Caco-2 (cell line): ENCODE data around the gene PVR. TPM values are rescaled to one million over a fixed set of nuclear protein-coding genes. Genes with fewer than 3 reads are reported as not detected.
"Not testable (repeated sequence)": the region's sequence is repeated elsewhere in the genome, so short reads cannot be mapped to it uniquely, and the experiment has no call there.

ENCODE experiments used
- BruUV-seq: library from RNA; stranded (reverse); fragments of 400-500 nt; replicated peaks from 2 replicates; lab custom pipeline; 2021; lab: Mats Ljungman, UMichigan
- CTCF ChIA-PET: fragments of 300-600 bp; sonication (Branson Sonifier 250); formaldehyde crosslinking; loops from one replicate; lab custom pipeline; 2022; ENCODE audit warnings: antibody characterized with exemption; lab: Charles Lee
- POLR2A ChIA-PET: fragments of 300-600 bp; sonication (Branson Sonifier 250); formaldehyde crosslinking; loops from one replicate; lab custom pipeline; 2022; ENCODE audit warnings: antibody characterized with exemption; lab: Charles Lee
- DNase-seq, 2 experiments: peaks; one replicate each; pipeline versions ENCODE4 v3.0.0 to v3.0.0-alpha.2; 2020 to 2022
- H3K27me3 ChIP-seq: replicated peaks from 2 replicates; pipeline ENCODE4 v1.6.0; 2011; ENCODE audit warnings: low read length; ENCODE audit not compliant: control insufficient read depth, insufficient read depth
- H3K36me3 ChIP-seq: 2 replicates; pipeline ENCODE4 v1.5.1; 2011; ENCODE audit warnings: low read length; ENCODE audit not compliant: control insufficient read depth, insufficient read depth
- H3K4me1 ChIP-seq: fragments of 250-450 bp; sonication (Bioruptor Pico); 2 replicates; pipeline ENCODE4 v1.5.1; 2020; ENCODE audit warnings: mild to moderate bottlenecking
- H3K4me3 ChIP-seq: 2 replicates; pipeline ENCODE4 v1.5.1; 2011; ENCODE audit warnings: low read depth, mild to moderate bottlenecking, control low read depth, low read length
- H3K9me3 ChIP-seq: fragments of 250-450 bp; sonication (Bioruptor Pico); 2 replicates; pipeline ENCODE4 v1.5.1; 2020; ENCODE audit warnings: mild to moderate bottlenecking, moderate library complexity
- H3K27ac Mint-ChIP-seq: one replicate; pipeline ENCODE4 v1.8.0; 2022; ENCODE audit warnings: mixed read lengths; ENCODE audit not compliant: unreplicated experiment
- H3K27me3 Mint-ChIP-seq: one replicate; pipeline ENCODE4 v1.8.0; 2022; ENCODE audit warnings: mixed read lengths; ENCODE audit not compliant: insufficient read depth, unreplicated experiment
- H3K36me3 Mint-ChIP-seq: one replicate; pipeline ENCODE4 v1.8.0; 2022; ENCODE audit warnings: mild to moderate bottlenecking, mixed read lengths; ENCODE audit not compliant: insufficient read depth, unreplicated experiment
- H3K4me1 Mint-ChIP-seq: one replicate; pipeline ENCODE4 v1.8.0; 2022; ENCODE audit warnings: low read depth, mixed read lengths; ENCODE audit not compliant: unreplicated experiment
- H3K4me3 Mint-ChIP-seq: one replicate; pipeline ENCODE4 v1.8.0; 2022; ENCODE audit warnings: mild to moderate bottlenecking, moderate library complexity, mixed read lengths; ENCODE audit not compliant: unreplicated experiment
- H3K9me3 Mint-ChIP-seq: one replicate; pipeline ENCODE4 v1.8.0; 2022; ENCODE audit warnings: mixed read lengths; ENCODE audit not compliant: unreplicated experiment
- CTCF ChIP-seq, 2 experiments: fragments of 200-600 bp in 1 of 2; IDR thresholded peaks; 1 replicate in 1 of 2; 2 replicates in 1 of 2; pipeline versions ENCODE4 v1.5.1 to v1.8.0; 2011 to 2022; ENCODE audit warnings: antibody characterized with exemption in 1 of 2, control low read depth in 1 of 2, inconsistent platforms in 1 of 2, low read depth in 1 of 2, low read length in 1 of 2, mild to moderate bottlenecking in 1 of 2, moderate library complexity in 1 of 2; ENCODE audit not compliant: insufficient read depth in 1 of 2, severe bottlenecking in 1 of 2, unreplicated experiment in 1 of 2
- intact Hi-C: fragments of 100-400 bp; cut with micrococcal nuclease; formaldehyde crosslinking; loops from one replicate; pipeline ENCODE4 v1.10.0; 2022; ENCODE audit not compliant: unreplicated experiment
- total RNA-seq: library from RNA; stranded (reverse); gene quantifications from 2 replicates; pipeline ENCODE4 v1.2.3, GENCODE V29; 2022

PVR gene
- total RNA-seq, 1 experiment from 2014 or later: 86.5 TPM

DNA sequence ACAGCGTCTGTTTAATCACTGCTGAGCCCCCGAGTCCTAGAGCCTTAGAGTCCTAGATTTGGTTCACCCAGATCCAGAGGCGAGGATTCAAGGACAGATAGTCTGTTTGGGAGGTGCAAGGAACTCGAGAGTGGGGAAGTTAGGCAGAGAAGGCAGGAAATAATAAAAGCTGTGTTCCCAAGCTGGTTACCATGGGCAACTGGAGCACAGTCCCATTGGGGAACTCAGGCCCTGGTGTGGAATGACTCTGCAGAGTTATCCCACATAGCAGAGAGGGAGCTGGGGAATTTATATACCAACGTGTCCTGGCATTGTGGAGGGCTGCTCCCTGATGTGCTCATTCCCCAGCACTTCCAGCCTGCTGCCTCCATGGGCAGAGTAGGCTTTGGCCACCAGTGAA is 20.6 kb upstream of the PVR start:
- Histone ChIP-seq H3K27me3 (no peaks in the 10 kb centered on the region), H3K4me3 (no peak overlapping the region), H3K4me1 (peaks cover 21% of the 10 kb centered on the region), H3K9me3 (no peaks in the 10 kb centered on the region), H3K36me3 (peaks cover 3% of the 10 kb centered on the region)
- BruUV-seq: no TSS peak
- H3K36me3 Mint-ChIP-seq: peaks cover 5% of the 10 kb centered on the region
- no peak for DNase-seq
- TF ChIP-seq CTCF (IDR thresholded peaks at IDR 0.05; ENCODE audit: insufficient read depth in 1 of 2, low read depth in 1 of 2, low read length in 1 of 2, severe bottlenecking in 1 of 2, unreplicated experiment in 1 of 2): no peak
- no peaks in the 10 kb centered on the region for H3K27me3 Mint-ChIP-seq
- ChIA-PET CTCF (interaction anchor here (0.6 kb wide), 1 partner anchor 71 kb away, joined by 5 read pairs; no protein-coding TSS in a partner anchor), POLR2A (no interaction called here)
- intact Hi-C loops: no loop called here
- H3K4me3 Mint-ChIP-seq: no peak overlapping the region
- H3K27ac Mint-ChIP-seq: no peak overlapping the region
- H3K9me3 Mint-ChIP-seq: no peaks in the 10 kb centered on the region
- peaks cover 16% of the 10 kb centered on the region for H3K4me1 Mint-ChIP-seq

DNA sequence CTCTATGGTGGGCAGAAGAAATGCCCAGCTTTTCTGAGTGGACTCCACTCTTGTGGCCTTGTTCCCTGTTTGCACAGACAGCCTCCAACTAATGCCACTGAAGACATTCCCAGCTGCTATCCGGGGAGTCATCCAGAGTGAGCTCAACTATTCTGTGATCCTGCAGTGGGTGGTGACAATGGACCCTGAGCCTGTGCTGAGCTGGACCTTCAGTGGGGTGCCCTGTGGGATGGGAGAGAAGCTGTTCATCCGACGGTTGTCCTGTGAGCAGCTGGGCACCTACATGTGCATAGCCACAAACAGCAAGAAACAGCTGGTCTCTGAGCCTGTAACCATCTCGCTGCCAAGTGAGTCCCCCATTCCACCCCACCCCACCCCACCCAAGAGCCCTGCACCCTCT is 20.1 kb upstream of the PVR start:
- no peaks in the 10 kb centered on the region for H3K27me3 ChIP-seq
- no peaks in the 10 kb centered on the region for H3K9me3 ChIP-seq
- H3K4me3 ChIP-seq: no peak overlapping the region
- Mint-ChIP-seq H3K4me3 (no peak overlapping the region), H3K27ac (no peak overlapping the region), H3K4me1 (peaks cover 16% of the 10 kb centered on the region), H3K27me3 (no peaks in the 10 kb centered on the region), H3K9me3 (no peaks in the 10 kb centered on the region), H3K36me3 (peaks cover 5% of the 10 kb centered on the region)
- intact Hi-C loops: no loop called here
- no TSS peak for BruUV-seq
- DNase-seq: no peak
- H3K36me3 ChIP-seq: peaks cover 3% of the 10 kb centered on the region
- POLR2A ChIA-PET: interaction anchor here (0.5 kb wide), 1 partner anchor 8 kb away, joined by 5 read pairs; no protein-coding TSS in a partner anchor
- H3K4me1 ChIP-seq: peaks cover 21% of the 10 kb centered on the region
- CTCF ChIA-PET: interaction anchor here (0.6 kb wide), 1 partner anchor 71 kb away, joined by 5 read pairs; no protein-coding TSS in a partner anchor
- no peak for TF ChIP-seq CTCF (IDR thresholded peaks at IDR 0.05; ENCODE audit: insufficient read depth in 1 of 2, low read depth in 1 of 2, low read length in 1 of 2, severe bottlenecking in 1 of 2, unreplicated experiment in 1 of 2)

DNA sequence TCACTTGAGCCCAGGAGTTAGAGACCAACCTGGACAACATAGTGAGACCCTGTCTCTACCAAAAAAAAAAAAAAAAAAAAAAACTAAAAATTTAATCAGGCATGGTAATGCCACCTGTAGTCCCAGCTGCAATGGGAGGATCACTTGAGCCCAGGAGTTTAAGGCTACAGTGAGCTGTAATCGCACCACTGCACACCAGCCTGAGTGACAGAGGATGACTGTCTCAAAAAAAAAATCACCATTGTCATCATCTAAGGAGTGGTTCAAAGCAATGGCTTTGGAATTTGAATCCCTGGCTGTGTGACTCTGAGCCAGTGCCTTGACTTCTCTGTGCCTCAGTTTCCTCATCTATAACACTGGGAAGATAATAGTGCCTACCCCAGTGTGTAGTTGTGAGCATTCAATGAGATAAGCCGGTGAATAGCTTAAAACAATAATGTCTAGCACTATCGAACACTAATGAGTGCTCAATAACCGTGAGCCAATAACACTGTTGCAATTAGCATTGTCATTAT is 18.8 kb upstream of the PVR start:
- no peak overlapping the region for H3K4me3 Mint-ChIP-seq
- H3K27me3 Mint-ChIP-seq: no peaks in the 10 kb centered on the region
- Histone ChIP-seq H3K4me3 (no peak overlapping the region), H3K9me3 (no peaks in the 10 kb centered on the region), H3K27me3 (no peaks in the 10 kb centered on the region), H3K36me3 (peaks cover 5% of the 10 kb centered on the region; the same call in 1 of the 2 replicates), H3K4me1 (peaks cover 21% of the 10 kb centered on the region)
- TF ChIP-seq CTCF (IDR thresholded peaks at IDR 0.05; ENCODE audit: insufficient read depth in 1 of 2, low read depth in 1 of 2, low read length in 1 of 2, severe bottlenecking in 1 of 2, unreplicated experiment in 1 of 2): no peak
- no peak for DNase-seq
- peaks cover 5% of the 10 kb centered on the region for H3K36me3 Mint-ChIP-seq
- H3K27ac Mint-ChIP-seq: no peak overlapping the region
- no TSS peak for BruUV-seq
- ChIA-PET POLR2A (no interaction called here), CTCF (interaction anchor here (0.5 kb wide), 1 partner anchor 523 kb away, joined by 4 read pairs; no protein-coding TSS in a partner anchor)
- peaks cover 16% of the 10 kb centered on the region for H3K4me1 Mint-ChIP-seq
- intact Hi-C loops: no loop called here
- no peaks in the 10 kb centered on the region for H3K9me3 Mint-ChIP-seq

GRCh38 chr19:44625637-44626036 is 18.1 kb upstream of the PVR start:
- H3K27ac Mint-ChIP-seq: peak overlapping the region; percentile 37
- H3K9me3 Mint-ChIP-seq, H3K9me3 ChIP-seq, BruUV-seq, intact Hi-C loops, H3K4me3 ChIP-seq, H3K36me3 Mint-ChIP-seq, H3K27me3 Mint-ChIP-seq, H3K4me3 Mint-ChIP-seq, H3K36me3 ChIP-seq, POLR2A ChIA-PET, H3K27me3 ChIP-seq, DNase-seq: not testable (repeated sequence)
- peaks cover 16% of the 10 kb centered on the region for H3K4me1 Mint-ChIP-seq
- CTCF ChIA-PET: interaction anchor here (1.7 to 1.8 kb wide), 3 partner anchors 10 to 55 kb away, joined by 4 to 13 read pairs (median 8); no protein-coding TSS in a partner anchor
- H3K4me1 ChIP-seq: peaks cover 21% of the 10 kb centered on the region
